Stimulated activated naive CD4-positive, alpha-beta T cell treated with Interleukin-2 at 50 U/mL for 16 hours (primary cell): Measurements from ENCODE around the gene CCNI.
A peak's percentile ranks its signal among the peaks of the same experiment; 100 is the strongest.
"Not testable (repeated sequence)": the region's sequence is repeated elsewhere in the genome, so short reads cannot be mapped to it uniquely, and the experiment has no call there.

ENCODE experiments used
- DNase-seq: peaks from one replicate; lab custom pipeline; 2025; lab: John Stamatoyannopoulos, UW

CCNI gene, protein sequence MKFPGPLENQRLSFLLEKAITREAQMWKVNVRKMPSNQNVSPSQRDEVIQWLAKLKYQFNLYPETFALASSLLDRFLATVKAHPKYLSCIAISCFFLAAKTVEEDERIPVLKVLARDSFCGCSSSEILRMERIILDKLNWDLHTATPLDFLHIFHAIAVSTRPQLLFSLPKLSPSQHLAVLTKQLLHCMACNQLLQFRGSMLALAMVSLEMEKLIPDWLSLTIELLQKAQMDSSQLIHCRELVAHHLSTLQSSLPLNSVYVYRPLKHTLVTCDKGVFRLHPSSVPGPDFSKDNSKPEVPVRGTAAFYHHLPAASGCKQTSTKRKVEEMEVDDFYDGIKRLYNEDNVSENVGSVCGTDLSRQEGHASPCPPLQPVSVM

DNA sequence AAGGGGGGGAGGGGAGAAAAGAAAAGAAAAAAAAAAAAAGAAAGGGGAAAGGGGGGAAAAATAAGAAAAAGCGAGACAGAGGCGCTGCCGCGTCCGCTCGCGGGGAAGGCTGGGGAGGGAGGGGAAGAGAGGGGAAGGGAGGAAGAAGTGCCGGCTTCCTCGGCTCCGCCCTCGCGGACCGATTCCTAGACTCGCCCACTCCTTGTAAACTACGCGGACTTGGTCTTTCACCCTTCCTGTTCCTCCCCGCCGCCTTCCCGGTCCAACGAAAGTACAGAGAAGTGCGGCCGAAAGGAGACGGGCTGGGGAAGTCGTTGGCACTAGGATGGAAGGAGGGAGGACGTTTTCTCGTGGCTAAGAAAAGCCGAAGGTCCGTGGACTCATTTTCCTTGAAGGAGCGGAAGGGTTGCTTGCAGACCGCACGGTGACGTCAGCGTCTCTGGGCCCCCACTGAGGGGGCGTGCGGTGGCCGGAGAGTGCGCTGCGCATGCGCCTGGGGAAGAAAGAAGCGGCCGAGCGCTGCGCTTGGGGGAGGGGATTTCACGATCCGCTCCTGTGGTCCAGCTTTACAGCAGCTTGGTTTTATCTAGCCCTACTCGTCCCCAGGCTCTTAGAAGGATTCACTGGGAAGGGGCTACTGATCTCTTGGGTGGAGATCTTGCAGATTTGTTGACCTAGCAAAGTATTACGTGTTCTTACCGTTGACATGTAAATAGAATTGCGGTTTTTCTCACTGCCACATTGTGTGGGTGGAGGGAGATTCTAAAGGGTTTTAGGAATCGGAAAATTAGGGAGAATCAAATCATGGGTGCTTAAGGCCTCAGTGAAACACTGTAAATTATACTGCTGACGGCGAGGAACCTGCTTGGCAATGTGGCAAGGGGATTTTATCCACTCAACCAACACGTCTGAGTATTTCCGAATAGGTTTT is at the start of gene CCNI:
Gene CCNI, minus strand, starts transcription at position 121 of the 931 bp plus-strand sequence. CDS start 9,627 bp downstream, outside the sequence.
- peak; percentile 85 for DNase-seq

DNA sequence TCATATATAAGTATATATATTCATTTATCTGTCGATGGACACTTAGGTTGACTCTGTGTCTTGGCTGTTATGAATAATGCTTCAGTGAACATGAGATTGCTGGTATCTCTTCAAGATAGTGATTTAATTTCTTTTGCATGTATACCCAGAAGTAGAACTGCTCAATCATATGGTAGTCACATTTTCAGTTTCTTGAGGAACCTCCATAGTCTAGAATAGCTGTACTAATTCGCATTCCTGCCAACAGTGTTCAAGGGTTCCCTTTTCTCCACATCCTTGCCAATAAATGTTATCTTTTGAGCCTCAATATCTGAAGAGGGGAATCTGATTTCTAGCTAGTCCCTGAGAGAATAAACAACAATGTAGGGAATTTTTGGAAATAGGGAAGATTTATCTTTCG is 48.8 kb upstream of the CCNI start:
- no peak for DNase-seq

DNA sequence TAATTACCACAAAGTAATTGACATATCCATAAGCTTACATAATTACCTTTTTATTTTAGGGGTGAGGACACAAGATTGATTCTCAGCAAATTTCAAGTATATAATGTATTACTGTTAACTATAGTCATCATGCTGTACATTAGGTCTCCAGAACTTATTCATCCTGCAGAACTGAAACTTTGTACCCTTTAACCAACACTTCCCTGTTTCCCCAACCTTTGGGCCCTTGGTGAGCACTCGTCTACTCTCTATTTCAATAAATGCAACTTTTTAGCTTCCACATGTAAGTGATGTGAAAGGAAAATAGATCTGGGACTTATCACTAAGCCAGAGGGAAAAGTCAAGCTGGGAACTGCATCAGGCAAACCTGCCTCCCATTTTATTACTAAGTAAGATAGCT is 47.6 kb upstream of the CCNI start:
- no peak for DNase-seq

DNA sequence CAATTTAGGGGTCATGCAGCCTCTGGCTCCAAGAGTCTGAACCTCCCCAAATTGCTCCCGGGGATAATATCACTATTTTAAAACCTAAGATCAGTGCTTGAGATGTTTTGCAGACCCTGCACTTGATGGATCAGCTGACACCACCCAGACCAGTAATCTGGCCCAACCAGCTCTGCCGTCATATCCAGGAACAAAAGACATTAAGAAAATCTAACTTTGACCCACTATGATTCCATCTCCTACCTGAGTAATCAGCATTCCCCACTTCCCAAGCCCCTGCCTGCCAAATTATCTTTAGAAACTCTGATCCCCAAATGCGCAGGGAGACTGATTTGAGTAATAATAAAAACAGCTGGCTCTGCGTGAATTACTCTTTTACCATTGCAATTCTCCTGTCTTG is 46.9 kb upstream of the CCNI start:
- no peak for DNase-seq

DNA sequence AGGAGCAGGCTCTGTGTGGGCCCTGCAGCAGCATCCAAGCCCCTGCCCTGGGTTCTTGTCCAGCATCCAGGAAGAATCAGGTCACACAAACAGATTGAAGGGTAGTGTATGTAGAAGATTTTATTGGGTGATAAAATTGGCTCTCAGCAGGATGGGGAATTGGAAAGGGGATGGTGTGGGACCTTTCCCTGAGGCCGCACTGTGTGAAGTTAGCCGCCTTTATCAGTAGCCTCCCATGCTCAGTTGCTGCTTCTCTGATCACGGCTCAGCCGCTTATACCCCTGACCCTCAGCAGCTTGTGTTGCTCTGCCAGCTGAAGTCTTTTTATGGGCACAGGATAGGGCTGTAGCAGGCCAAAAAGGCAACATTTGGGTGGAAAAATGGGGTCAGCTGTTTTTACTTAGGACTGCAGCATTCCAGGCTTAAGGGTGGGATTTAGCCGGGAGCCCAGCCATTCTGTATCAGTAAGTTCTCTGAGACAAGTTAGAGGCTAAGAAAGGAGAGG is 46.0 kb upstream of the CCNI start:
- DNase-seq = no peak

DNA sequence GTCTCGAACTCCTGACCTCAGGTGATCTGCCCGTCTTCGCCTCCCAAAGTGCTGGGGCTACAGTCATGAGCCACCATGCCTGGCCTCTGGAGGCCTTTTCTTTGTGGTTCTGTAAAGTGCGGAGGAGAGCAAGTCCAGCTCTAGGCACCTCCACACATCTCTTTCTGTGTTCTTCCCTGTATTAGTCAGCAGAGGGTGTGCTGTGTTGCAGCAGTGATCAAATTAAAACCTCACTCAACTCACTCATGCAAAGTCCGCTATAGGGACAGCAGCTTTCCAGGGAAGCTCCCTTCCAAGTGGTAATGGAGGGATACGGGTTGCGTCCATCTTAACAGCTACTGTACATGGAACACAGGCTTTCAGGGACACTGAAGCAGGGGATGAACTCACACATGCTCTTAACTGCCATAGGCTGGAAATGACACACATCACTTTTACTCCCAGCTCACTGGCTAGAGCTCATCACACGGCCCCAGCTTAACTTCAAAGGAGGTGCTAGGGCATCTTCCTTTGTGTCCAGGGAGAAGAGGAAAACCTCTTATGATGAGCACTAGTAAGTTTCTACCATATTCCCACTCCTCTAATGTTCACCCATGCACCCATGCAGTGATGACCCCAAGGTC is 45.2 kb upstream of the CCNI start:
- no peak for DNase-seq

DNA sequence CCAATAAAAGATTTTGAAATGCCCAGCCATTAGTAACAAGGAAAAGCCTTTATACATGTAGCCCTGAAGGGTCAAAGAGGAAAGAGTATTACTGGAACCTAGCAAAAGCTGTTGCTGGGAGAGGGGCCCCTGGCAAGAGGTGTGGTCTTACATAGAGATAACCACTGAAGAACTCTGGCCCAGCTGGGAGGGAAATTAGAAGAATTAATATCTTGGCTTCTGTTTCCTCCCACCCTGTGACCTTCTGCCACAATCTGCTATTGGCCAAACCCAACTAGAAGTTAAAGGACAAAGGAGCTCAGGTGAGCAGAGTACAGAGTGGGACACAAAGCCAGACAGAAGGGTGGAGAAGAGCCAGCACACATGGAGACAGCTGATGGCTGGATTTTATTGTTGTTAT is 41.9 kb upstream of the CCNI start:
- DNase-seq = no peak

DNA sequence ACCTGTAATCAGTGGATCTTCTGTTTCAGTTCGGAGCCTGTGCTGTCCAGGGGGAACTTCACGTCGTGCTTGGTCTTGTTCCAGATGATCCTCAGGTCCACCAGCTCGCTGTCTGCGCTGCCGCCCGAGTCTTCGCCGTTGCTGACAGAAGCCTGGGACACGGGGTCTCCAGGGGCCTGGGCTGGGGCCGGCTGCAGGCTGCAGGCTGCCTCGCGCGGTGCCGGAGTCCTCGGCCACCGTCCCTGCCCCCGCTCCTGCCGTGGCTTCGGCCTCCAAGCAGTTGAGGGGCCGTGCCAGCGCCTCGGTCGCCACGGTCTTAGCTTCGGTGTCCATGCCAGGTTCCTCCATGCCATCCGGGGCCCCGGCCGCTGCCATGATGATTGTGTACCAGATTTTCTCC is 37.3 kb upstream of the CCNI start:
- DNase-seq = no peak

DNA sequence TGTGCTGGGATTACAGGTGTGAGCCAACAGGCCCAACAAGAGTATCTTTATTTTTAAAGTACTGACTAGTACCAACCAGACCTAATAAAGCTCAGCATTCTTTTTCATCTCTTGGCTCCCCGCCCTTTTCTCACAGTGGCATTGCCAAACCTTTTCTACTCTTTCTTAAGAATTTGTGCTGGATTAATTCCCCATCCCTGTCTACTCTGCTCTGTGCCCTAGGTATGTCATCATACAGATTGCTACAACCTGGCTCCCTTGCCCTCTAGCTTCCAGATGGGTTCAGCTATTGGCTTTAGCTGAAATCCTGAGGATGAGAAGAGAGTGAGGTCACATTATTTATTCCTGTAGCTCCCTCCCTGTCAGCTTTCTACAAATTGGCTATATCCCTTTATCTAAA is 34.9 kb upstream of the CCNI start:
- DNase-seq = no peak

DNA sequence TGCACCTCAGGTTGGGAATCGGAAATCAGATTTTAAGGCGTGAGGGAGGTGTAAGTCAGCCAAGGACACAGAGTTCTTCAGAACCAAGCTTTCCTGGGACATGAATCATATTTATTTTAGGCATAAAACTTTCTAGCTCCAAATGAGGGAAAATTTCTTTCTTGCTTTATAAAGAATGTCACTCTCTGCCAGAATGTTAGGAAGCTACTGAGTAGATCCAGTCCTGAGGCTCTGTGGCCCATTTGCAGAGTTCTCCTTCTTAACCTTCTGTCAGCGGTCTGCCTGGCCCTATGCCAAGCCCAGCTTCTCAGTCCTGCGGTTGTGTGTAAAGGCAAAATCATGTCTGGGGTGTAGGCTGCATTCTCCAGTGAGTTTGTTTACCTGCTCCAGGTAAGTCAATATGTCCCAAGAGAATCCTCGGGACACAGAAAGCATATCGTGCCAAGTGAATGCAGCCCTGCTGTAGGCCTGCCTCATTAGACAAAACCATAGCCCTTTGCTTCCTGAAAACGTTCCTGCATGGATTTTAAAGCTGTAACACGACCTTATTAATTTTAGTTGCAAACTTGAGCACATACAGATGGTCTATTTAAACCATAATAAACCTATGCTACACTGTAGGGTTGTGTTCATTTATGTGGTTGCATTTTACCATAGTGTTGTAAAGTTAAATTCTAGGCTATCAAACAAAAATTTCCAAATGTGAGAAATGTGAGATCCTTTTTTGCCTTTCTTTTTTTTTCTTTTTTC is 29.2 kb upstream of the CCNI start:
- no peak for DNase-seq

DNA sequence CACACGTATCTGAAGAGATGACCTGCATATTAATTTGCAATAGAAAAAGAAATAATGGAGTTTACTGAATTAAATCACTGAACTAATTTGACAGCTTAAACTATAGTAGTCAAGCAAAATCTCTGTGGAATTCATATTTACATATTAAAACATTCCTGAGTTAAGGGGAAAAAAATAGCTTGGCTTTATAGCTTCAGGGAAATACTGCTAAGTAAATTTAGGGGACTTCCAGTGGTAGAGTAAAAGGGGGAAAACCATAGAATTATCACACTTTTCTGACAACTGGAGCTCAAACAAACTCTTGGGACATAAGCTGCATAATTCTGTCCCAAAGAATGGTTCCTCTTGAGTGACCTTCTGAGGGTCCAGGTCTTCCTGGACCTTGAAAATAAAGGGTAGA is 28.6 kb upstream of the CCNI start:
- no peak for DNase-seq

DNA sequence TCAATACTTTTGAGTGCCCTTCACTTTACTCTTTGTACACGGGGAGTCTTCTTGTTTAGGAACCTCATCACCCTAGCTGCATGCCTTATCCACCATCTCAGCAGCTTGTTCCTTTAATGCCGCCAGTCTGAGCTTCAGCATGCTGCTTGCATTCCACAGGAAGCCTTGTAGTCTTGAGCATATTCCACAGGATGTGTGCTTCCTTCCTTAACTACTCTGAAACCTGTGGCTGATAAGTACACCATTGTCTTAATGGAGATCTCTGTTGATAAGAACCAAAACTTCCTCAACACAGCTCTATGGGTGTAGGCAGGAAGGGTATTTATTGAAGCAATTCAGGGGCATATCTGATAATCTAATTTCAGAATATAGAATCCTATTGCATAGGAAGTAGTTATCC is 24.4 kb upstream of the CCNI start:
- DNase-seq = no peak

DNA sequence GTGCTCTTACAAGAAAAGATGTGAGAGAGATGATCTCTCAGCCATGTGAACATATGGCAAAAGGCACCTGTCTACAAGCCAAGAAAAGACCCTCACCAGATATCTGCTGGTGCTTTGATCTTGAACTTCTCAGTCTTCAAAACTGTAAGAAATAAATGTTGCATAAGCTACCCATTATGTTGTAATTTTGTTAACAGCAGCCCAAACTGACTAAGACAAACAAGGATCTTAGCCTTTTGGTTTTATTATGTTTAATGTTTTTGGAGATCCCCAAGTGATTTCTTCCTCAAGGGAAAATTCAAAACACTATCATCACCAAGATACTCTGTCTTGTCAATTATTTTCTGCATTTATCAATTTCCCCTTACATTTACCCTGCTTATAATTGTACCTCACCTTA is 21.8 kb upstream of the CCNI start:
- DNase-seq = no peak

DNA sequence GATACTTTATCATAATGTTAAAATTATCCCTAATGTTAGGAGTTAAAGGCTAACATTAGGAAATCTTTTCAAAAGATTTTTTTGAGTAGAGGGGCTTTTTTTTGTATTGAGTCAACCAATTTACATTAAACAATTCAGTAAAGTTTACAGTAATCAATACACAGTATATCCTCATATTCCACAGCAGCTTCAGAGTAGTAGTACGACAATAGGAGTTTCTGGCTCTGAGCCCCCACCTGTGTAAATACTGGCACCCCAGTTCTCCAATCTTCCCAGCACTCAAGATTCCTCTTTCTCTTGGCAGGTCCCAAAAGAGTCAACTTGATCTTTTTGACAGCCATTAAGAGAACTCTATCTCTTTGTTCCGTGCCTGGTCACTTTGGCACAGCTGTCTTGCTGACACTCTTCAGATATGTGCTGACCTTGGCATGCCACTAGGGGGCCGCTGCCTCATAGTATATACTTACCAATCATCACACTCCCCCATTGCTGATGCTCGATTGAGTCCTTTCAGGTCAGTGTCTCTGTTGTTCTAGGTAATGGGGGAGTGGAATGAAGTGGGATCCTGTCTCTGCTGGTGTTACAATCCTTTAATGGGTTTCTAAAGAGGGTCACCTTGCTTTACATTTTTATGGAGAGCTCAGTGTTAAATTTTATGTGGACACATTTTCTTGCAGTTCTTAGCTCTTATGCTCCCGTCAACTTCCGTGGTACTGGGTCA is 19.5 kb upstream of the CCNI start:
- peak; percentile 67 for DNase-seq

DNA sequence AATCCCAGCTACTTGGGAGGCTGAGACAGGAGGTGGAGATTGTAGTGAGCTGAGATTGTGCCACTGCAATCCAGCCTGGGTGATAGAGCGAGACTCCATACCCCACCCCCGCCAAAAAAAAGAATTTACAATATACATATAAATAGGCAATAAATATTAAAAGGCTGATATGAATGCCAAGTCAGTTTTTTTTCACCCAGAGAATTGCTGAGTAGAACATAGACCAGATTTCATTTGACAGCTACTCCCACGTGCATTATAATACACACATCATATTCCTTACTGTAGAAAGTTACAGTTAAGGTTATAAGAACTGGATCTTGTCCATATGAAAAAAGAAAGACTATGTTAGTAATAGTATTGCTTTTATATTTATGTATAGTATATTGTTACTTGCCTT is 18.7 kb upstream of the CCNI start:
- DNase-seq = no peak

DNA sequence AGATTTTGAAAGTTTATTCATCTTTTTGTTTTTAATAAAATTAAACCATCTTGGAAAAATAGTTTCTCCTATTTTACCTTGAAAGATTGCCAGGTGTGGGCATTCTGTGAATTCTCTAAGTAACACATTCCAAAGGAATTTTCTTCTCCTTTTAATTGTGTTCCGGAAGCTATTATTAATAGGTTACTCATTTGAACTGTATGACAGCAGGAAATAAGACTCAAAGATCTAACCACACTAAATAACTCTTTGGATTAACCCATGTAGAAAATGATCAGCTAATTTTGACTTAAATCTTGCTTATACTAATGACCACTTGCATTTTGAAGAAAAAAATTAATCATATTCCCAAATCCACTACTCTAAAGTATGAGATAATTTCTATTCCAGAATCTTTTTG is 17.6 kb upstream of the CCNI start:
- DNase-seq = no peak

DNA sequence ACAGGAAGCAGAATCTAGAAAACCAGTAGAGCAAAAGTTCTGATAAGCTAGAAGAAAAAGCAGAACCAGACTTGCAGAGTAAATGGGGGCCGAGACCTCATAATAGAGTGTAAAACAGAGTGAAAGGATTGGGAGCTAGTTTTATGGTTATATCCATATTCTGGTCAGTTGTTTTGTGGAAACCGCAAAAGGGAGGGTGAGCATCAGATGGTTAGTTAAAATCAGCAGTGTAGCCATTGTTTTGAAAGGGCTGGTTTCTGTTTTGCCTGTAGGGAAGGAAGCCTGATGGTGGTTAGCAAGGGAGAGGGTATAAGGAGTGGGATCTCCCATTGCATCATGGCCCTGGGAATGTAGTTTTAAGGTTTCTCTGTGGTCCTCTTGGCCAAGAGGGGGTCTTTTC is 17.2 kb upstream of the CCNI start:
- no peak for DNase-seq

DNA sequence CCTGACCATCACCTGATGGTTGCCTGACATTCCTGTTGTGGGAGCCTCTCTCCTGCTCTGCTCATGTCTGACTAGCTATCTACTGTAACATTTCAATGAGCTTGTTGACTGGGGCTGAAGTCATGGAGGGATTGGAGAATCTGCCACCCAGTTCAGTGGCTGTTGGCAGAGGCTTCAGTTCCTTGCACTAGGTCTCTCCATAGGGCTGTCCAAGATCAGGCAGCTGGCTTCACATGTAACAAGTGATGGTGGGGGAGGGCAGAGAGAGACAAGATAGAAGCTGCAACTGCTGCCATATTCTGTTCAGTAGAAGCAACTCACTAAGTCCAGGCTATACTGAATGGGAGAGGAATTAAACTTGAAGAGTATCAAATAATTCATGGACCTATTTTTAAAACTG is 14.1 kb upstream of the CCNI start:
- DNase-seq = no peak

DNA sequence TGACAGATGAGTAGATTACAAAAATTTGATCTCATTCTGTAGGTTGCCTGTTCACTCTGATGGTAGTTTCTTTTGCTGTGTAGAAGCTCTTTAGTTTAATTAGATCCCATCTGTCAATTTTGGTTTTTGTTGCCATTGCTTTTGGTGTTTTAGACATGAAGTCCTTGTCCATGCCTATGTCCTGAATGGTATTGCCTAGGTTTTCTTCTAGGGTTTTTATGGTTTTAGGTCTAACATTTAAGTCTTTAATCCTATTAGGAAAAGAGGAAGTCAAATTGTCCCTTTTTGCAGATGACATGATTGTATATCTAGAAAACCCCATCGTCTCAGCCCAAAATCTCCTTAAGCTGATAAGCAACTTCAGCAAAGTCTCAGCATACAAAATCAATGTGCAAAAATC is 11.2 kb upstream of the CCNI start:
- DNase-seq = not testable (repeated sequence)

DNA sequence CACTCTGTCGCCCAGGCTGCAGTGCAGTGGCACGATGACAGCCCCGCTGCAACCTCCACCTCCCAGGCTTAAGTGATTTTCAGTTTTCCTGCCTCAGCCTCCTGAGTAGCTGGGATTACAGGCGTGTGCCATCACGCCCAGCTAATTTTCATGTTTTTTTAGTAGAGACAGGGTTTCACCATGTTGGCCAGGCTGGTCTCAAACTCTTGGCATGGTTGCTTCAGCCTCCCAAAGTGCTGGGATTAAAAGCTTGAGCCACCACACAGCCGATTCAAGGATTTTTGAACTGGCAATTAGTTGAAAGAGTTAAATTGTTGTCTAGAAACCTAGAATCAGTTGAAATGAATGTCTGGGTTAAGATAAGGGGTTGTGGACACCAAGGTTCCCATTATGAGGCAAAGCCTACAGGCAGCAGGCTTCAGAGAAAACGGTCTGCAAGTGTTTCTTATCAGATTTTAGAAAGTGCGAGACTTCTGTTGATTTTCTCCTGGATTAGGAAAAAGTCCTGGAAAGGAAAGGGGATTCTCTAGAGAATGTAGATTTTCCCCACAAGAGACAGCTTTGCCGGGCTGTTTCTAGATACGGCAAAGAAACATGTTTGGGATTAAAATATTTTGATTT is 8.3 kb upstream of the CCNI start:
- no peak for DNase-seq
